AML-193 (cell line): ENCODE data around the gene TMPRSS7.
"Not testable (repeated sequence)": the region's sequence is repeated elsewhere in the genome, so short reads cannot be mapped to it uniquely, and the experiment has no call there.

Source experiments
- DNase-seq, 2 experiments: peaks; one replicate each; lab custom pipeline; 2025; lab: John Stamatoyannopoulos, UW

Gene TMPRSS7

GRCh38 chr3:112013058-112013783 is 21.3 kb upstream of the TMPRSS7 start:
- DNase-seq = peak; percentile 60 to 70

- DNase-seq = no peak
Measured at GRCh38 chr3:112013784-112014143, 20.8 kb upstream of the TMPRSS7 start.

- DNase-seq = peak; percentile 36 to 53
Measured at GRCh38 chr3:112017091-112017490, 17.4 kb upstream of the TMPRSS7 start.

GRCh38 chr3:112018712-112019111 is 15.8 kb upstream of the TMPRSS7 start:
- DNase-seq = no peak

GRCh38 chr3:112019716-112020115 is 14.8 kb upstream of the TMPRSS7 start:
- DNase-seq = no peak

- no peak for DNase-seq
Measured at GRCh38 chr3:112020674-112021085, 13.9 kb upstream of the TMPRSS7 start.

GRCh38 chr3:112027142-112027541 is 7.4 kb upstream of the TMPRSS7 start:
- no peak for DNase-seq

- no peak for DNase-seq
Measured at GRCh38 chr3:112027826-112028225, 6.7 kb upstream of the TMPRSS7 start.

- DNase-seq = no peak
Measured at GRCh38 chr3:112030901-112031300, 3.6 kb upstream of the TMPRSS7 start.

GRCh38 chr3:112032098-112032731 is 2.3 kb upstream of the TMPRSS7 start:
- no peak for DNase-seq

GRCh38 chr3:112035241-112035640 is 705 bp downstream of the TMPRSS7 start:
- DNase-seq = no peak

GRCh38 chr3:112037194-112037593 is 2.7 kb downstream of the TMPRSS7 start:
- DNase-seq = not testable (repeated sequence)

GRCh38 chr3:112038863-112039262 is 4.3 kb downstream of the TMPRSS7 start:
- no peak for DNase-seq

GRCh38 chr3:112041321-112041720 is 6.8 kb downstream of the TMPRSS7 start:
- DNase-seq = no peak

- DNase-seq = no peak
Measured at GRCh38 chr3:112042842-112043280, 8.3 kb downstream of the TMPRSS7 start.

GRCh38 chr3:112043621-112044201 is 9.2 kb downstream of the TMPRSS7 start:
- DNase-seq = peak; percentile 86

- no peak for DNase-seq
Measured at GRCh38 chr3:112046599-112046998, 12.1 kb downstream of the TMPRSS7 start.

GRCh38 chr3:112047264-112047663 is 12.7 kb downstream of the TMPRSS7 start:
- no peak for DNase-seq

- no peak for DNase-seq
Measured at GRCh38 chr3:112048911-112049310, 14.4 kb downstream of the TMPRSS7 start.

GRCh38 chr3:112053229-112053628 is 18.7 kb downstream of the TMPRSS7 start:
- DNase-seq = no peak

GRCh38 chr3:112056451-112056929 is 22.0 kb downstream of the TMPRSS7 start:
- DNase-seq = no peak

GRCh38 chr3:112059497-112059896 is 25.0 kb downstream of the TMPRSS7 start:
- no peak for DNase-seq

- DNase-seq = no peak
Measured at GRCh38 chr3:112061152-112061551, 26.6 kb downstream of the TMPRSS7 start.
